ENCODE measurements around the gene ECHDC3. TPM values are rescaled to one million over a fixed set of nuclear protein-coding genes. Genes with fewer than 3 reads are reported as not detected.

ECHDC3 gene
- total and polyA plus RNA-seq, 2 of the 13 experiments (the other 11 are each of a cell fraction or from before 2014, with no cell fraction given), result not detected

GRCh38 chr10:11757454-11757820, 15.3 kb downstream of the ECHDC3 start (continued):
- peak; percentile 19; the same call in 1 of the 2 replicates for TF ChIP-seq ARID3A (IDR thresholded peaks at IDR 0.05; ENCODE audit: low read depth, low read length)
- TF ChIP-seq RFX5 (IDR thresholded peaks at IDR 0.05; ENCODE audit: low read depth, low read length), result no peak
- no peak for TF ChIP-seq GRHL1 (CRISPR knock-in tag; conservative IDR thresholded peaks at IDR 0.05)
- no peak for TF ChIP-seq BRF2 (CRISPR knock-in tag; IDR thresholded peaks at IDR 0.05)
- no peak for TF ChIP-seq TAF1 (CRISPR knock-in tag; IDR thresholded peaks at IDR 0.05)
- no peak; the same call in 1 of the 2 replicates for TF ChIP-seq SOX13 (IDR thresholded peaks at IDR 0.05)
- TF ChIP-seq SOX13 (CRISPR knock-in tag; conservative IDR thresholded peaks at IDR 0.05 in 1 of 2, IDR thresholded peaks at IDR 0.05 in 1 of 2), result peak in 1 of 2 experiments; percentile 47; a peak in 1 of 4 replicates
- TF ChIP-seq NR2F1 (CRISPR knock-in tag; IDR thresholded peaks at IDR 0.05), result peak in 1 of 2 experiments; percentile 47; a peak in 1 of 4 replicates
- TF ChIP-seq HCFC1 (IDR thresholded peaks at IDR 0.05; ENCODE audit: low read depth, low read length), result no peak
- TF ChIP-seq ZNF773 (CRISPR knock-in tag; IDR thresholded peaks at IDR 0.05; ENCODE audit: borderline replicate concordance), result no peak
- no peak for TF ChIP-seq GPN1 (CRISPR knock-in tag; IDR thresholded peaks at IDR 0.05; ENCODE audit: borderline replicate concordance)
- no peak for TF ChIP-seq RNF2 (conservative IDR thresholded peaks at IDR 0.05; ENCODE audit: low read depth)
- TF ChIP-seq ZBTB14 (CRISPR knock-in tag; IDR thresholded peaks at IDR 0.05), result no peak
- TF ChIP-seq ZSCAN20 (CRISPR knock-in tag; IDR thresholded peaks at IDR 0.05; ENCODE audit: borderline replicate concordance), result no peak
- TF ChIP-seq ZIK1 (CRISPR knock-in tag; IDR thresholded peaks at IDR 0.05; ENCODE audit: borderline replicate concordance, low read depth), result no peak
- TF ChIP-seq MED8 (CRISPR knock-in tag; IDR thresholded peaks at IDR 0.05; ENCODE audit: insufficient replicate concordance), result no peak
- peak; percentile 79 for TF ChIP-seq SAP130 (CRISPR knock-in tag; IDR thresholded peaks at IDR 0.05; ENCODE audit: low read depth)
- no peak for TF ChIP-seq GABPB1 (CRISPR knock-in tag; IDR thresholded peaks at IDR 0.05)
- TF ChIP-seq HDAC1 (CRISPR knock-in tag; IDR thresholded peaks at IDR 0.05), result 0 out of 2 replicates have a peak, but pooled peaks have one; percentile 25
- TF ChIP-seq ZNF577 (CRISPR knock-in tag; IDR thresholded peaks at IDR 0.05; ENCODE audit: borderline replicate concordance, low read depth), result no peak
- no peak for TF ChIP-seq GATA4 (IDR thresholded peaks at IDR 0.05; ENCODE audit: borderline replicate concordance, low read depth)
- TF ChIP-seq CBX2 (IDR thresholded peaks at IDR 0.05; ENCODE audit: low read depth, low read length), result no peak
- TF ChIP-seq CBX2 (CRISPR knock-in tag; IDR thresholded peaks at IDR 0.05; ENCODE audit: low read depth), result no peak
- no peak for TF ChIP-seq U2AF2 (IDR thresholded peaks at IDR 0.05; ENCODE audit: low read depth, low read length)
- TF ChIP-seq ELF3 (CRISPR knock-in tag; IDR thresholded peaks at IDR 0.05), result no peak
- peak; percentile 53 for TF ChIP-seq KDM6A (CRISPR knock-in tag; IDR thresholded peaks at IDR 0.05; ENCODE audit: low read depth)
- no peak for TF ChIP-seq MED13 (CRISPR knock-in tag; IDR thresholded peaks at IDR 0.05)
- peak; percentile 36; the same call in 1 of the 2 replicates for TF ChIP-seq HOXA3 (CRISPR knock-in tag; IDR thresholded peaks at IDR 0.05)

Measured in HepG2 (cell line).